GM23248 (cell line): Measurements from ENCODE around the gene SPDEF. TPM values are rescaled to one million over a fixed set of nuclear protein-coding genes. Genes with fewer than 3 reads are reported as not detected.

ENCODE experiments used
- DNase-seq: peaks from one replicate; pipeline ENCODE4 v3.0.0-alpha.2; 2015
- H2AFZ ChIP-seq: fragments of 200-600 bp; sonication (generic); 2 replicates; pipeline ENCODE4 v1.6.1; 2016; ENCODE audit warnings: antibody characterized with exemption
- H3F3A ChIP-seq: fragments of 200-600 bp; sonication (generic); 2 replicates; pipeline ENCODE4 v1.6.1; 2016; ENCODE audit warnings: mild to moderate bottlenecking, antibody characterized with exemption, mixed run types; ENCODE audit not compliant: insufficient read depth
- H3K27ac ChIP-seq: fragments of 200-600 bp; sonication (generic); 2 replicates; pipeline ENCODE4 v1.5.1; 2016; ENCODE audit warnings: mild to moderate bottlenecking
- H3K27me3 ChIP-seq: fragments of 200-600 bp; sonication (generic); replicated peaks from 2 replicates; pipeline ENCODE4 v1.6.1; 2016; ENCODE audit warnings: mild to moderate bottlenecking; ENCODE audit not compliant: insufficient read depth
- H3K36me3 ChIP-seq: fragments of 200-600 bp; sonication (generic); 2 replicates; pipeline ENCODE4 v1.6.1; 2016; ENCODE audit warnings: low read depth, mild to moderate bottlenecking
- H3K4me1 ChIP-seq: fragments of 200-600 bp; sonication (generic); 2 replicates; pipeline ENCODE4 v1.6.1; 2016; ENCODE audit warnings: mild to moderate bottlenecking; ENCODE audit not compliant: insufficient read depth
- H3K4me2 ChIP-seq: fragments of 200-600 bp; sonication (generic); one replicate; pipeline ENCODE4 v1.6.1; 2016; ENCODE audit warnings: mild to moderate bottlenecking; ENCODE audit not compliant: unreplicated experiment
- H3K4me3 ChIP-seq: fragments of 200-600 bp; sonication (generic); 2 replicates; pipeline ENCODE4 v1.5.1; 2016; ENCODE audit warnings: mild to moderate bottlenecking
- H3K79me2 ChIP-seq: fragments of 200-600 bp; sonication (generic); 2 replicates; pipeline ENCODE4 v1.6.1; 2016; ENCODE audit warnings: mild to moderate bottlenecking; ENCODE audit not compliant: insufficient read depth
- H3K9ac ChIP-seq: fragments of 200-600 bp; sonication (generic); 2 replicates; pipeline ENCODE4 v1.6.1; 2016; ENCODE audit warnings: mild to moderate bottlenecking
- H3K9me2 ChIP-seq: fragments of 200-600 bp; sonication (generic); 2 replicates; pipeline ENCODE4 v1.6.1; 2016; ENCODE audit warnings: mixed run types, mild to moderate bottlenecking, moderate library complexity; ENCODE audit not compliant: insufficient read depth
- H3K9me3 ChIP-seq: fragments of 200-600 bp; sonication (generic); one replicate; pipeline ENCODE4 v1.6.1; 2017; ENCODE audit warnings: low read depth
- H4K20me1 ChIP-seq: fragments of 200-600 bp; sonication (generic); 2 replicates; pipeline ENCODE4 v1.6.0; 2016; ENCODE audit not compliant: insufficient read depth
- EZH2 ChIP-seq: fragments of 200-600 bp; sonication (generic); IDR thresholded peaks from 2 replicates; pipeline ENCODE4 v1.6.1; 2018; ENCODE audit warnings: antibody characterized with exemption, mild to moderate bottlenecking; ENCODE audit not compliant: insufficient read depth, poor library complexity, severe bottlenecking
- EZH2phosphoT487 ChIP-seq: fragments of 200-600 bp; sonication (generic); IDR thresholded peaks from 2 replicates; pipeline ENCODE4 v1.6.1; 2018; ENCODE audit warnings: antibody characterized with exemption, moderate library complexity, mild to moderate bottlenecking, low read depth; ENCODE audit not compliant: insufficient read depth
- WGBS, 2 experiments: methylation state at CpG; one replicate each; pipeline ENCODE4 v1.1.6; 2015 to 2017; ENCODE audit warnings: low lambda C conversion rate in 2 of 2, low coverage in 1 of 2; ENCODE audit errors: missing lambda C conversion rate in 2 of 2; 5-methylcytosine and 5-hydroxymethylcytosine counted together
- in situ Hi-C: fragments of 300-500 bp; cut with MboI; formaldehyde crosslinking; loops from 2 replicates; pipeline ENCODE4 v1.15.0; 2020
- polyA plus RNA-seq: library from polyadenylated mRNA; unstranded; fragments of >200 nt; fragmentation: Nextera tagmentation; extraction: Ambion mirVana; gene quantifications from 2 replicates; pipeline ENCODE4 v1.2.1, GENCODE V29; 2016
- total RNA-seq: library from RNA; depleted of rRNA; stranded (reverse); fragments of >200 nt; shearing (Covaris generic); gene quantifications from 2 replicates; pipeline ENCODE4 v1.2.3, GENCODE V29; 2014

SPDEF gene
- total and polyA plus RNA-seq, 2 experiments from 2014 or later, result not detected

DNA sequence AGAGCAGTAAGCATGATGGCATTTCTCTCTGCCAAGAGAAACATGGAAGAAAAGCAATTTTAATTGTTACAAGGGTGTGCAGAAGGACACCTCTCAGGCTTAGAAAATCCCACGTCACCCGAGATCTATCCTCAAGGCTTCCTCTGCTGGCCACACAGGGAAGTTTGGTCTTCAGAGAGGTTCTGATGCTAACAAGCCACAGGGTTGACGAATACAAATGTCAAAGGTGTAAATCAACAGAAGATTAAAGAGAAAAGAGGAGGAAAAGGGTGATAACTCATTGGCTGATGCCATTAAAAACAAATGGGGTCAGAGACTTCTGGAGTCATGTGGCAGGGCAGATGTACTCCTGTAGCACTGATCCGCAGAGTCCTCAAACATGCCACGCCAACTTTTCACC lies 33.6 kb upstream of the SPDEF start:
- Histone ChIP-seq H3K9me2 (no peaks in the 10 kb centered on the region), H3F3A (peaks cover 4% of the 10 kb centered on the region), H3K36me3 (no peaks in the 10 kb centered on the region), H2AFZ (no peak overlapping the region), H3K27ac (no peak overlapping the region), H4K20me1 (peaks cover 5% of the 10 kb centered on the region; the same call in 1 of the 2 replicates), H3K4me2 (no peak overlapping the region), H3K27me3 (no peaks in the 10 kb centered on the region), H3K9me3 (no peaks in the 10 kb centered on the region), H3K79me2 (peaks cover 74% of the 10 kb centered on the region), H3K9ac (no peak overlapping the region), H3K4me1 (peaks cover 14% of the 10 kb centered on the region), H3K4me3 (no peak overlapping the region)
- no peak for DNase-seq
- TF ChIP-seq EZH2, result no peak
- no peak for TF ChIP-seq EZH2phosphoT487
- 87 to 88% methylated on average over 5 of the region's 5 CpGs for WGBS, 2 experiments
- in situ Hi-C loops, result no loop called here

DNA sequence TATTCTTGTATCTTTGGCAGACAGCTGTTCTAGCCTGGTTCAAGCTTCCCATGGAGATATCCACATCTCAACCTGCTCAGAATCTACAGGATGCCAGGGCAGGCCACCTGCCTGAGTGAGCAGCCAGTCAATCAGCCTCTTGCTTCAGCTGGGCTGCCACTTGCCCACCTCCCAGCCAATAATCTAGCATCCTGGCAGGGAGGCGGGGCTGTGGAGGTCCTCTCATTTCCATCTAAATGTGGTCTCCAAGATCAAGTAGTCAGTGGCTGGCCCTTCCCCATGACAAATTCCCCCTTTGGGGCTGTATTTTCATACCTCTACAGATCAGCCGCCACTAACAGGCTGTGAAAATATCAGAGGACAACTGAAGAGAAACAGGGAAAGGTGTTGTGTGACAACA lies 33.0 kb upstream of the SPDEF start:
- Histone ChIP-seq H3K9ac (no peak overlapping the region), H3F3A (peaks cover 4% of the 10 kb centered on the region; the same call in 1 of the 2 replicates), H3K9me3 (no peaks in the 10 kb centered on the region), H3K27ac (no peak overlapping the region), H3K27me3 (no peaks in the 10 kb centered on the region), H3K4me1 (peaks cover 14% of the 10 kb centered on the region), H4K20me1 (peaks cover 5% of the 10 kb centered on the region; the same call in 1 of the 2 replicates), H3K36me3 (no peaks in the 10 kb centered on the region), H2AFZ (no peak overlapping the region), H3K79me2 (peaks cover 69% of the 10 kb centered on the region), H3K9me2 (no peaks in the 10 kb centered on the region), H3K4me3 (no peak overlapping the region), H3K4me2 (no peak overlapping the region)
- no peak for TF ChIP-seq EZH2phosphoT487
- in situ Hi-C loops, result no loop called here
- WGBS, 2 experiments, result 70 to 92% methylated on average over 2 of the region's 2 CpGs
- DNase-seq, result no peak

DNA sequence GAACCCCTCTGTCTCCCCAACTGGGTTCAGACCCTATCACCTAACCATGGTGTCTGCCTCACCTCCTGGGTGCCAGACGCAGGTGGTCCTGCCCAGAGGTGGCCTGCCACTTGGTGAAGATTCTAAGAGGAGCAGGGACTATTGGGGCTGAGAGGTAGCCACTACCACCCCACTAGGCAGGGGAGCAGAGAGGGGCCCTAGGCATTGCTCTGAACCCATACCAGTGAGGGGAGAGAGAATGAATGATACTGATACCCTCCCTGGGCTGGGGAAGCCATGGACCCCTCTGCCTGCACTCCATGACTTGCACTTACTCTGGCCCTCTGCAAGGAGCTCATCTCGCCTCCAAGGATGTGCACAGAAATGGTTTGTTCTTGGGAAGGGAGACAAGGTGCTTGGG lies 31.7 kb upstream of the SPDEF start:
- H3K9me3 ChIP-seq, result no peaks in the 10 kb centered on the region
- 95 to 100% methylated on average over 2 of the region's 2 CpGs for WGBS, 2 experiments
- in situ Hi-C loops, result no loop called here
- H3K27ac ChIP-seq, result no peak overlapping the region
- H3K9me2 ChIP-seq, result no peaks in the 10 kb centered on the region
- H2AFZ ChIP-seq, result no peak overlapping the region
- H3K4me2 ChIP-seq, result no peak overlapping the region
- H3K27me3 ChIP-seq, result no peaks in the 10 kb centered on the region
- peaks cover 14% of the 10 kb centered on the region for H3K4me1 ChIP-seq
- H3K4me3 ChIP-seq, result no peak overlapping the region
- H3K36me3 ChIP-seq, result no peaks in the 10 kb centered on the region
- H3F3A ChIP-seq, result peaks cover 4% of the 10 kb centered on the region; the same call in 1 of the 2 replicates
- H3K9ac ChIP-seq, result no peak overlapping the region
- TF ChIP-seq EZH2, result no peak
- TF ChIP-seq EZH2phosphoT487, result no peak
- no peak for DNase-seq
- peaks cover 5% of the 10 kb centered on the region; the same call in 1 of the 2 replicates for H4K20me1 ChIP-seq
- H3K79me2 ChIP-seq, result peaks cover 56% of the 10 kb centered on the region

DNA sequence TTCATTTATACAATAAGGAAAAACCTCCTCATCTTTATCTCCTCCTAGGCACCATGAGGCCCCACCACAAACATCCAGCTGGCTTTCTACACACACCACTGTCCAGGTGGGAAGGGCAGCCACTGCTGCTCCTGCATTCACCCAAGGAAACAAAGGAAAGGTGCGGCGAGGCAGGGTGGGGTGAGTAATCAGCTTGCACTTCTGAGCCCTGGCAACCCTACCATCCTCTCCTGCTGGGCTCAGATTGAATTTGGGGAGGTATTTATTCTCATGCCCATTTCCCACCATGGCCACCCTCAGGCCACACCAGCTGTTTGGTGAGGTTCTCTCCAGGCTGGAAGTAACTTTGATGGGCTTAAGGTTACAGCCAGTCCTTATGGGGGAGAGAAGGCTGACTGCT lies 31.2 kb upstream of the SPDEF start:
- H2AFZ ChIP-seq, result no peak overlapping the region
- H3K79me2 ChIP-seq, result peaks cover 52% of the 10 kb centered on the region
- no peak overlapping the region for H3K4me2 ChIP-seq
- no peaks in the 10 kb centered on the region for H3K27me3 ChIP-seq
- H3K9ac ChIP-seq, result no peak overlapping the region
- H3K4me1 ChIP-seq, result peaks cover 14% of the 10 kb centered on the region
- DNase-seq, result no peak
- in situ Hi-C loops, result no loop called here
- H3K9me2 ChIP-seq, result no peaks in the 10 kb centered on the region
- H4K20me1 ChIP-seq, result peaks cover 5% of the 10 kb centered on the region; the same call in 1 of the 2 replicates
- H3K4me3 ChIP-seq, result no peak overlapping the region
- H3K27ac ChIP-seq, result no peak overlapping the region
- WGBS, 2 experiments, result 91 to 97% methylated on average over 2 of the region's 2 CpGs
- no peaks in the 10 kb centered on the region for H3K36me3 ChIP-seq
- no peaks in the 10 kb centered on the region for H3K9me3 ChIP-seq
- H3F3A ChIP-seq, result peaks cover 4% of the 10 kb centered on the region; the same call in 1 of the 2 replicates
- no peak for TF ChIP-seq EZH2

DNA sequence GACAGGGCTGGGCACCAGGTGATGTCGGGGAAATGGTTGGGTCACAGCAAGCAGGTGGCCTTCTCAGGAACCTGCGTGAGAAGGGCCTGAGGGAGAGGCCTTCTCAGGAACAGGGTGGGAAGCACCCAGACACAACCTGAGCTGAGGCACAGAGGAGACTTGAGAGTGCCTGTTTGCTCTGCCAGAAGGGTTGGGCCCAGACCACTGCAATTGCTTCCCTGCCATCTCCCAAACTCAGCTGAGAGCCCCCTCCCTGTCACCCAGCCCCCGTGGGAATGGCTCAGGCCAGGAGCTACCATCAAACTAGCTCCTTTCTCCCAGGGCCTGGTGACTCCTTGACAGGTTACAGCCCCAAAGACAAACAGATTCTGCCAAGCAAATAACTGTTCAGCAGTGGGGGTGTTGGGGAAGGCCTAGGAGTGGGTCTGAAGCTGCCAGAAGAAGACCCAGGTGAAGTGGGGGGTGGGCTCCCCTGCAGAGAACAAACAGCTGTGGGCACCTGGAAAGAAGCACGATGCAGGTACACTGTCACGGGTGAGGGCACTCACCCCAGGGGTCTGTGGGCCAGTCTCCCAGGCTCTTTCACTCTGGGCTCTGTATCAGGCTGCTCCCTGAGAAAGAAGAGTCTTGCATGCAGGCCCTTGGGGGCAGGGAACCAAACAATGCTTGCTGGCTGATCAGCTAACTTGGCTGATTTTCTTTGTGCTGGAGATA lies 30.4 kb upstream of the SPDEF start:
- Histone ChIP-seq H3K4me2 (no peak overlapping the region), H3K79me2 (peaks cover 43% of the 10 kb centered on the region), H3K4me1 (peaks cover 14% of the 10 kb centered on the region), H4K20me1 (peaks cover 5% of the 10 kb centered on the region; the same call in 1 of the 2 replicates), H3K9me2 (no peaks in the 10 kb centered on the region), H3K36me3 (no peaks in the 10 kb centered on the region), H3K9ac (no peak overlapping the region), H2AFZ (no peak overlapping the region), H3K9me3 (no peaks in the 10 kb centered on the region), H3K27ac (no peak overlapping the region), H3K4me3 (no peak overlapping the region), H3F3A (peaks cover 4% of the 10 kb centered on the region; the same call in 1 of the 2 replicates), H3K27me3 (no peaks in the 10 kb centered on the region)
- no peak for TF ChIP-seq EZH2phosphoT487
- TF ChIP-seq EZH2, result no peak
- in situ Hi-C loops, result no loop called here
- 83% methylated on average over 5 of the region's 5 CpGs for WGBS, 2 experiments
- DNase-seq, result no peak
